Astrocyte of the spinal cord (primary cell): ENCODE measurements around the gene LYSET.
"Not testable (repeated sequence)": the region's sequence is repeated elsewhere in the genome, so short reads cannot be mapped to it uniquely, and the experiment has no call there.

Source experiments
- DNase-seq: peaks from one replicate; pipeline ENCODE4 v3.0.0; 2011; ENCODE audit warnings: low read depth, low spot score
- H3K4me3 ChIP-seq: 2 replicates; pipeline ENCODE4 v1.5.1; 2011; ENCODE audit warnings: low read depth, mild to moderate bottlenecking, low read length, moderate library complexity
- in situ Hi-C: cut with HindIII; loops from 2 replicates; pipeline ENCODE4 v1.10.0; 2017; ENCODE audit warnings: low sequenced_read_pairs
- TF ChIP-seq, protein P1 (sequence below): IDR thresholded peaks from 2 replicates; pipeline ENCODE4 v1.5.1; 2012; ENCODE audit warnings: low read depth, mild to moderate bottlenecking, low read length, inconsistent platforms

The LYSET gene, protein sequence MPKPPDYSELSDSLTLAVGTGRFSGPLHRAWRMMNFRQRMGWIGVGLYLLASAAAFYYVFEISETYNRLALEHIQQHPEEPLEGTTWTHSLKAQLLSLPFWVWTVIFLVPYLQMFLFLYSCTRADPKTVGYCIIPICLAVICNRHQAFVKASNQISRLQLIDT

DNA sequence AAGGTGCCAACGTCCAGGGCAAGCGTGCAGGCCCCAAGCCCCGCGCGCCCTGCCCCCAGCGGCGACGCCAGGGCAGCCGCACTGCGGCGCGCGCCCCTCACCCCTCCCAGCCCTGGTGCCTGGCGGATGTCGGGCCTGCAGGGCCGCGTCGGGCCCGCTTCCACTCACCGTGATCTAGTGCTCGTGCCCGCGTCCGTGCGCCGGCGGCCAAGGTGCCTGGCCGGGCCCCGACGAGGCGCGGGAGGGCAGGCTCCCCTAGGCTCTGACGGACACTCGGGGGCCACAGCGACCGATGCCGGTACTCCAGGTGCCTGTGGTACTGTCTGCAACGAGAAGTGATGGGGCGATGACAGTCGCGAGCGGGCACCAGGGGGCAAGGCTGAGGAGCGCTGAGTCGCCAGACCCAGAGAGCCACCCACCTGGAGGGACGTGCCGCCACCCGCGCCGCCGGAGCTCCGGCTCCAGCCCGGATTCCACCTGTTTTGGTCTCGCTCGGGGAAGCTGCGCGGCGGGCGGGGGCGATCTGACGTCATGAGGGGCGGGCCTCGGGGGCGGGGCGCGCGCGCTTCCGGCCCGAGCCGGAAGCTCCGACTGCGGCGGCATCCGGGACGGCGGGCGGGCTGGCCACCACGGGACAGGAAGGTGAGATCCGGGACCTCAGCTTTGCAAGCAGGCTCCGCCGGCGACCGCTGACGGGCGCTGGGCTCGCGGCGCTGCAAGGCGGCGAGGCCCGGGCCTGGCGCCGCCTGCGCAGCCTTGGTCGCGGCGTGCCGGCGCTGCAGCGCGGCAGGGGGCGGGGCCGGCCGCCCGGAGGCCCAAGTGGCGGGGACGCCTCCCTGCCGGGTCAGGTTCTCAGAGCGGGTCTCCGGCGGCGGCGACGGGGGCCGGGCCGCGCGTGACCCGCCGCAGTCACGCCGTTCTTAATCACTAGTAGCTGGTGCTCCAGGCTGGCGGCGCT is at the start of gene LYSET, which contains the start of gene MOAP1:
TSS of gene LYSET (plus strand) at position 927 of the 958 bp plus-strand sequence. CDS start 89 bp downstream, outside the sequence.
TSS of gene MOAP1 (minus strand) at position 507 of the 958 bp plus-strand sequence. CDS start 655 bp downstream, outside the sequence.
- TF ChIP-seq, protein P1, sequence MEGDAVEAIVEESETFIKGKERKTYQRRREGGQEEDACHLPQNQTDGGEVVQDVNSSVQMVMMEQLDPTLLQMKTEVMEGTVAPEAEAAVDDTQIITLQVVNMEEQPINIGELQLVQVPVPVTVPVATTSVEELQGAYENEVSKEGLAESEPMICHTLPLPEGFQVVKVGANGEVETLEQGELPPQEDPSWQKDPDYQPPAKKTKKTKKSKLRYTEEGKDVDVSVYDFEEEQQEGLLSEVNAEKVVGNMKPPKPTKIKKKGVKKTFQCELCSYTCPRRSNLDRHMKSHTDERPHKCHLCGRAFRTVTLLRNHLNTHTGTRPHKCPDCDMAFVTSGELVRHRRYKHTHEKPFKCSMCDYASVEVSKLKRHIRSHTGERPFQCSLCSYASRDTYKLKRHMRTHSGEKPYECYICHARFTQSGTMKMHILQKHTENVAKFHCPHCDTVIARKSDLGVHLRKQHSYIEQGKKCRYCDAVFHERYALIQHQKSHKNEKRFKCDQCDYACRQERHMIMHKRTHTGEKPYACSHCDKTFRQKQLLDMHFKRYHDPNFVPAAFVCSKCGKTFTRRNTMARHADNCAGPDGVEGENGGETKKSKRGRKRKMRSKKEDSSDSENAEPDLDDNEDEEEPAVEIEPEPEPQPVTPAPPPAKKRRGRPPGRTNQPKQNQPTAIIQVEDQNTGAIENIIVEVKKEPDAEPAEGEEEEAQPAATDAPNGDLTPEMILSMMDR, result peak; percentile 8
- DNase-seq, result peak; percentile 86
- peak within 1 kb of the TSS; percentile 84 for H3K4me3 ChIP-seq
- in situ Hi-C loops, result no loop called here

DNA sequence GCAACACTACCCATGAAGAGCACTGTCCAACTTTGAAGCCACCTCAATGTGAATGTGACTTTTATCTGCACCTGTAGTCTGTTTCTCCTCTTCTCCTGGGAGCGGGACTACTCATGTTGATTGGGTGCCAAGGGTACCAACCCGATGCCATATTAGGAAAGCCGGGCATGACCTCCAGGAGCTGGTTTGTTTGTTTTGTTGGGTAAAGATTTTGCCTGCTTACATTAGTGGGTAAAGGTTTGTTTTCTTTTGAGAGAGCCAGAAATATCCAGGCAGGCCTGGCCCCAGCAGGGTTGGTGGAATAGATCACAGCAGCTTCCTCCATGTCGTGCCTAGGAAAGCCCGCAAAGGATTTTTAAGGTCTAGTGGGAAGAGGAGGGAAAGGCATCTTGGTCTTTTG is 49.7 kb upstream of the LYSET start:
- in situ Hi-C loops, result no loop called here
- no peak for DNase-seq
- TF ChIP-seq, protein P1, result no peak
- H3K4me3 ChIP-seq, result no peak overlapping the region

- TF ChIP-seq, protein P1, result no peak
- no peak for DNase-seq
- no peak overlapping the region for H3K4me3 ChIP-seq
- in situ Hi-C loops, result no loop called here
Observed at GRCh38 chr14:93136009-93136408, 49.1 kb upstream of the LYSET start.

DNA sequence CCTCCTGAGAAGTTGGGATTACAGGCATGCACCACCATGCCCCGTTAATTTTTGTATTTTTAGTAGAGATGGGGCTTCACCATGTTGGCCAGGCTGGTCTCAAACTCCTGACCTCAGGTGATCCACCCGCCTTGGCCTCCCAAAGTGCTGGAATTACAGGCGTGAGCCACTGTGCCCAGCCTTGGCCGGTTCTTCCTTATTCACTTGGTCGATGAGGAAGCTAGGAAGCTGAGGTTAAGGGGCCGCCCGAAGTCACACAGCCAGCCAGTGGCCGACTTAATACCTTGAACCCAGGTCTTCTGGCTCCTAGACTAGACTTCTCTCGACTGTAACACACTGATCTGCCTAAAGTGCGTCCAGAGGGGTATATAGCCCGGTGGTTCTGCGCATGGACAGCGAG is 48.6 kb upstream of the LYSET start:
- DNase-seq, in situ Hi-C loops, H3K4me3 ChIP-seq: not testable (repeated sequence)

GRCh38 chr14:93137864-93138263 is 47.3 kb upstream of the LYSET start:
- TF ChIP-seq, protein P1, result no peak
- DNase-seq, result no peak
- in situ Hi-C loops, result no loop called here
- no peak overlapping the region for H3K4me3 ChIP-seq

- DNase-seq, result no peak
- H3K4me3 ChIP-seq, result no peak overlapping the region
- in situ Hi-C loops, result no loop called here
- TF ChIP-seq, protein P1, result no peak
Observed at GRCh38 chr14:93142854-93143652, 42.1 kb upstream of the LYSET start.
